Keratinocyte (primary cell): Measurements from ENCODE around the gene THOP1.

Experiments
- EZH2 ChIP-seq: IDR thresholded peaks from one replicate; pipeline ENCODE4 v1.6.1; 2012; ENCODE audit warnings: inconsistent platforms, mild to moderate bottlenecking, low read length, moderate library complexity
- TF ChIP-seq, protein P1 (sequence below), 3 experiments: IDR thresholded peaks in 1 of 3; conservative IDR thresholded peaks in 1 of 3; optimal IDR thresholded peaks in 1 of 3; 2 replicates in 2 of 3; 3 replicates in 1 of 3; pipeline versions ENCODE3 to v1.5.1; 2011; ENCODE audit warnings: low read length in 3 of 3, mild to moderate bottlenecking in 3 of 3, moderate library complexity in 2 of 3, control low read depth in 1 of 3, inconsistent platforms in 1 of 3; ENCODE audit not compliant: insufficient read depth in 2 of 3; ENCODE audit errors: extremely low read depth in 1 of 3

DNA sequence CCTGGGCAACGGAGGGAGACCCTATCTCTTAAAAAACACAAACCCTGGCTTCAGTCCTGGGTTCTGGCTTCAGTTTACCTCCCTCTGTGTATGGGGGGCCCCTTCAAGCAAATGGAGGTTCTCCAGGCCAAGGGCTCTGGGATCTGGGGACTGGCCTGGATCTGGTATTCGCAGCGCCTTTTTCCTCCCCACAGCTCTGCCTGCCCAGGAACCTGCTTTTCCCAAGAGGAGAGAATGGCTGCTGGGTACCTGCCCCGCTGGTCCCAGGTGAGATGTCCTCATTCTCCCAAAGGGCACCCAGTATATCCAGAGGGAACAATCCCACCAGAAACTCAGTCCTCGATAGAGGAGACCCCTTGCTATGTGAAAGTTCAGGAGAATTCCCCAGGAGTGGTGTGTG, 37.5 kb downstream of the THOP1 start:
- TF ChIP-seq, protein P1, sequence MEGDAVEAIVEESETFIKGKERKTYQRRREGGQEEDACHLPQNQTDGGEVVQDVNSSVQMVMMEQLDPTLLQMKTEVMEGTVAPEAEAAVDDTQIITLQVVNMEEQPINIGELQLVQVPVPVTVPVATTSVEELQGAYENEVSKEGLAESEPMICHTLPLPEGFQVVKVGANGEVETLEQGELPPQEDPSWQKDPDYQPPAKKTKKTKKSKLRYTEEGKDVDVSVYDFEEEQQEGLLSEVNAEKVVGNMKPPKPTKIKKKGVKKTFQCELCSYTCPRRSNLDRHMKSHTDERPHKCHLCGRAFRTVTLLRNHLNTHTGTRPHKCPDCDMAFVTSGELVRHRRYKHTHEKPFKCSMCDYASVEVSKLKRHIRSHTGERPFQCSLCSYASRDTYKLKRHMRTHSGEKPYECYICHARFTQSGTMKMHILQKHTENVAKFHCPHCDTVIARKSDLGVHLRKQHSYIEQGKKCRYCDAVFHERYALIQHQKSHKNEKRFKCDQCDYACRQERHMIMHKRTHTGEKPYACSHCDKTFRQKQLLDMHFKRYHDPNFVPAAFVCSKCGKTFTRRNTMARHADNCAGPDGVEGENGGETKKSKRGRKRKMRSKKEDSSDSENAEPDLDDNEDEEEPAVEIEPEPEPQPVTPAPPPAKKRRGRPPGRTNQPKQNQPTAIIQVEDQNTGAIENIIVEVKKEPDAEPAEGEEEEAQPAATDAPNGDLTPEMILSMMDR (optimal IDR thresholded peaks at IDR 0.05 in 1 of 3, IDR thresholded peaks at IDR 0.05 in 1 of 3, conservative IDR thresholded peaks at IDR 0.05 in 1 of 3; ENCODE audit: extremely low read depth in 1 of 3, insufficient read depth in 2 of 3, low read length in 3 of 3), result no peak
- no peak for TF ChIP-seq EZH2
